GM18502 (cell line): Measurements from ENCODE around the gene CNOT8.
"Not testable (repeated sequence)": the region's sequence is repeated elsewhere in the genome, so short reads cannot be mapped to it uniquely, and the experiment has no call there.

Experiments used
- ATAC-seq: cut with Tn5 transposase; IDR thresholded peaks from one replicate; pipeline ENCODE4 v1.9.1; 2021; ENCODE audit warnings: mild to moderate bottlenecking; ENCODE audit not compliant: unreplicated experiment, poor library complexity

The CNOT8 gene

DNA sequence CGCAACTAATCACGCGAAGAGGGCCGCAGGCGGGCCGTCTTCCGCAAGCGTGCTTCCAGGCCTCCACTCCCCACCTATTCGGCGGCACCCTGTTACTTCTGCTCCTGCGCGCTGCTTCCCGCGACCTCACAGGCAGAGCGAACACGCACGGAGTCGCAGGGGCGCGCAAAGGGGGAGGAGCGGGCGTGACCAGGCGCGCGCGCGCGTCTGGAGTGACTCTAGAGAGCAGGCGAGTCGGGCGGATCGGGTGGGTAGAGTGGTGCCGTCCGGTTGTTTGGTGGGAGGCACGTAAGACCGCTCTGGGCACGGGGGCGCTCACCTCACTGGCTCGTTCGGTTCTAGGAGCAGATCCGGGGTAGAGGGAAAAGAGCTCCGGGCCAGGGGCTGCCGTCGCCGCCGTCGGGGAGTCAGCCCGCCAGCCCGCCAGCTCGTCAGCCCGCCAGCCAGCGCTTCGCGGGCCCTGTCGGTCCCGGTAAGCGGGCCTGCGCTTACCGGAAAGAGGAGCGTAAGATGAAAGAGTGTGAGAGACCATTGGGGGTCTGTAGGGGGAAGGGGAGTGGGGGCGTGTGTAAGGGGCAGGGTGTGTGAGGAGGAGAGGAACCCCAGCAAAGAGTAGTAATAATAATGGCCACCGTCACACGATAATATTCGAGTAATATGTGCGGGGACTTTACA lies at the start of gene CNOT8:
CNOT8 (plus strand) TSS at position 331 of the 675 bp plus-strand sequence. CDS start 4,652 bp downstream, outside the sequence.
- peak; percentile 77 for ATAC-seq

DNA sequence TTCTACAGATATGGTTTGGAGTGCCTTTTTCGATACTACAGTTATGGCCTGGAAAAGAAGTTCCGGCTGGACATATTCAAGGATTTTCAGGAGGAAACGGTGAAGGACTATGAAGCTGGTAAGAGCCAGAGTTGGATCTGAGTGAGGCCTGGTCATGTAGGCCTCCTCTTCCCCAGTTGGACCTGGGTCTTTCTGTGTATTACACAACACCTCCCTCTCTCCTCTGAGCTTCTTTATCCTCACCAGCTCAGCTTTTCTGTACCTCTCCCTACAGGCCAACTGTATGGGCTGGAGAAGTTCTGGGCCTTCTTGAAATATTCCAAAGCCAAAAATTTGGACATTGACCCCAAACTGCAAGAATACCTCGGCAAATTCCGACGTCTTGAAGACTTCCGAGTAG lies 47.2 kb upstream of the CNOT8 start:
- ATAC-seq, result no peak

DNA sequence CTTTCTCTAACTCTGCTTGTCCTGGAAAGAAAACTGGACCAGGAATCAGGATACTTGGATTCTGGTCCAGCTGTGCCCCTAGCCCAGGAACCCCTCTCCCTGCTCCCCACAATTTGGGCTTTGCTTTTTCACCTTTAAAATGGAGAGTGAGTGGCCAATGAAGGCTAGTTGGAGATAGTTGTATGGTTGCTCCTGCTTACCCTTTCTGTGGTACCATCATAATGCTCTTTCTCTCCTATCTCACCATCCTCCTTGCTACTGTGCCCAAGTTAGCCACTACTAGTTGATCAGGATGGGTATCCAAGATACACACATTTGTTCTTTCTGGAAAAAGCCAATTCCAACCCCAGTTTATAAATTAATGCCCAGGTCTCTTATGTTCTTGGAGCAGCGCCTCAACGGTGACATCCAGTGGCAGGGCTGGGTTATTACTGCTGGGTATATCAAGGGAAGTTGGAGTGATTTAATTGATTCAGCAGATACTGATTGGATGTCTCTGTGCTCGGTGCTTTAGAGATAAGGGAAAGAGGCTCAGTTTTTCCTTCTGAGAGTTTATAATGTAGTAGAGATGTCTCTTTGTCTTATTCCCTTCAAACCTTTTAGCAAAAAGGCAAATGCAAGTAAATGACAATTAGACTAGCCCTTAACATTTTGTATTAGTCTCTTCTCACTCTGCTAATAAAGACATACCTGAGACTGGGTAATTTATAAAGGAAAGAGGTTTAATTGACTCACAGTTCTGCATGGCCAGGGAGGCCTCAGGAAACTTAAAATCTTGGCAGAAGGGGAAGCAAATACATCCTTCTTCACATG lies 46.6 kb upstream of the CNOT8 start:
- ATAC-seq, result peak; percentile 72

DNA sequence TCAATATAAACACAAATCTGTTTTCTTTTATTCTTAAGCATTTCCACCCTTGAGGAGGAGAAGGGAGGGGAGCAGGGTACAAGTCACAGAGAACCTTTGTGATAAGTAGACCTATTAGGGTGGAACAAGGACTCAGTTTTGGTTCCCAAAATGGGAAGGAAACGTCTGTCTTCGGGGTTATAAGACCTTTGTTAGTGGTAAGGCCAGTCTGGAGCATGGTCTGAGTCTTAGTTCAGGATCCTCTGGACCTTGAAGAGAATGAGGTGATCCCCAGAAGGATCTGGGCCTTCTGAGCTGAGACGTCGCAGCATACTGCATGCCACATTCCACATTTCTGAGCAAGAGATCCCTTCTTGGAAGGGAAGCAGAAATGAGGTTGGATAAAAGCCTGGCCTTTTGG lies 45.3 kb upstream of the CNOT8 start:
- no peak for ATAC-seq

DNA sequence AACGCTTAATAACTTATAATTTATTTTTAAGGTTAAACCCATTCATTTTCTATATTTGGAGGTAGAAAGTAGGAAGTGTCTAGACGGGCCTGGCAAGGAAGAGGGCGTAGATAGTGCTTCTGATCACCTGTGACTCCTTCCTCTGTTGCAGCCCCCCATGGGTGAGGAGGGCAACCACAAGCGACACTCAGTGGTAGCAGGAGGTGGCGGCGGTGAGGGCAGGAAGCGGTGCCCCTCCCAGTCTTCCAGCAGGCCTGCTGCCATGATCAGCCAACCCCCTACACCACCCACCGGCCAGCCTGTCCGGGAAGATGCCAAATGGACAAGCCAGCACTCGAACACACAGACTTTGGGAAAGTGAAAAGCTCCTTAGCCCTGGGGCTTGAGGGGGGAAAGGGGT lies 44.7 kb upstream of the CNOT8 start:
- no peak for ATAC-seq

DNA sequence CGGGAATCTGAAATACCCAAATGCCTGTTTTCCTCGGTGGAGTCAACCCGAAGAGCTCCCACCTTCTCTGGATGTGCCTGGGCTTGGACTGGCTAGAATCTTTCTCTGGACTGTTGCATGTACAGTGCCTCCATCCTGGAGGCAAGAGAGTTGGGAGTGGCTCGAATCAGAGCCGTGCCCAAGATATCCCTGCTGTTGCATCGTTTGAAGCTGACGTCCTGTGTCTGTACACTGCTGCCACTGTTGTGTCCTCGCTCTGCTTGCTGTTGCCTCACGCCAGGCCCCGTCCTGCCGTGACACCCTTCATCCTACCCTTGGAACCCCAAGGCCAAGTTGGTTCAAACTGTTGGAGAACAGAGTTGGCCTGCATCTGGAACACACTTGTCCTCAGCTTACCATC lies 43.4 kb upstream of the CNOT8 start:
- ATAC-seq, result no peak

DNA sequence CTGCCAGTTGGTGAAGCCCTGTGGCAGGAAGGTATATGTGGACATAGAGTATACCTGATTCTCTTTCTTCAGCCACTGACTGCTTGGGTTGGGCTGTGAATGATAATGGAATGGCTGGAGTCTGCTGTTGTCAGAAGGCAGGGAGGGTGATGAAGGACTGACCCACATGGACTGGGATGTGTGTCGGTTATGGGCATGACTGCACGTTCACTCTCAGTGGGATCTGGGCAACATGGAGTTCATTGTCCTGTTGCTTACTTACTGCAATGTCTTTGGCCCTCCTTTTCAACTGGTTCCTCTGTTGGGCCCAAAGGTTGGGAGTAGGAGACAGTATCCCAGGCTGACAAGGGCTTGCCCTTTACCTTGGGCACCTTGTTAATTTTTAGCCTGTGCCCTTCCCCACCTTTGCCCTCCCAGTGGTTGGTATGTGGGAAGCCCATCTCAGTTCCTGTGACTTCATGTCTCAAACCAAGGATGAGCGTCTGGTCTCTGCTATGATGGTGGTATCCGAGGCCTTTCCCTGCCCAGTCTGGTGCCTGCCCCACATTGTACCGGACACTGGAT lies 42.7 kb upstream of the CNOT8 start:
- ATAC-seq, result no peak

DNA sequence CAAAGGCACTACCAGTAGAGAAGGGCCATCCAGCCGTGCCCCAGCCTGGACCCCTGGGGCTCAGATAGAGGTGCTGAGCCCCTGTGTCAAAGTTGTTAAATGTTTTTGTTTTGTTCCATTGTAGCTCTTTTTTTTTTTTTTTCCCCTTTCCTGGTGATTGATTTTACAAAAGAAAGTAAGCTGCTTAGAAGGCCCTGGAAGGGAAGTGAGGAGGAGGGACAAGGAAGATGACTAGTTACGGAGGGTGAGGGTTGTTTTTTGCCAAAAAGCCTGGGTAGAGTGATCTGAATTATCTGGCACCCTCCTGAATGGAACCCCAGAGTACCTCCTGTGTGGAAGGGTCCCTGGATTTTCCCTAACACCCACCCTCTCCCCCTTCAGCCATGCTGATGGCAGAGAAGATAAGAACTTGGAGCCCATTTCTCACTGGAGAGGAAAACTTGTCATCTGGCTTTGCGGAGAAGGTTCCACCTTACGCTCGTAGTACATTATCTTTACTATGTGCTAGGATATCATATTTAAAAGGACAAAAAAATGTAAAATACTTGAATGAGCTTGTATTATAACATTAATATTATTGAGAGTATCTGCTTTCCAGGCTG lies 41.4 kb upstream of the CNOT8 start:
- no peak for ATAC-seq

DNA sequence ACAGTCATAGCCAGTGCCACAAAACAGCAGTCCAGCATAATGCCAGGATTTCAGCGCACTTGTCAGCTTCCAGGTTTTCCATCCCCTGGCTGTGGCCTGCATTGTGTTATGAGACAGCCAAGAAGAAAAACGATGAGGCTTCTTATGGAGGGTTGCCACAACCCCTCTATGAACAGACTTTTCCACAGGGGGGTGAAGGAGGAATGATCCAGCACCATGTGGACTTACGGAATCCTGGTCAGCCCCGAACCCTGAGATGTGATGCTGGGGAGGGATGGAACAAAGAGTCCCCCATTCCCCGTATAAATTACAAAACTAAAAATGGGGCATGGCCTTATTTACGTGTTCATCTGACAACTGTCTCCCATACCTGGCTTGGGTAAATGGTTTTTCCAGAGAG lies 40.6 kb upstream of the CNOT8 start:
- no peak for ATAC-seq

DNA sequence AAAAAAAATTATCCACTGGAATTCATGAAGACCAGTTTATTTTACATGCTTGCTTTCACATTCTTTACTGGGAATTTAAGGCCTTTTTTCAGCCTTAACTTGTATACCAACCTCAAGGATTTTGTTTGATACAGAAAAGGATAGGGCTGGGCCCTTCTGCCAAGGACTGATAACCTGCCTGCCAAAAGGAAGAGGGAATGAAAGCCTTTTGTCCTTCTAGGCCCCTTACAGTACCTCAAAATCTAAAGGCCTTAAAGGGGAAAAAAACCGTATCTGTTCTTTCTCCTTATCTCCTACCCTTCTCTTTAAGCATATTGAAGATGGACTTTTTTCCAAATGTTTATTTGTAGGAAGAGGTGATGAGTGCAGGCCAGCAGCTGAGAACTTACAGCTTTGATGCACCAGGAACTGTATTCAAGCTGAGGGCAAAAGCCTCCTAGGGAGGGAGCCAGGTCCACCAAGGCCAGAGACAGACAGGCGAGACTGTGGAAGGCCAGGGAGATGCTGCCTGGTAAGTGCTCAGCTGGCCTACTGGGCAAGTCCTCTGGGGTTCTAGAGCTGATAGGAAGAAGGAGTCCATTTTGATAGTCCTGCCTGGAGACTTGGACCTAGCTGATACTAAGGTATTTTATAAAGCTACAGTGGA lies 39.8 kb upstream of the CNOT8 start:
- no peak for ATAC-seq

DNA sequence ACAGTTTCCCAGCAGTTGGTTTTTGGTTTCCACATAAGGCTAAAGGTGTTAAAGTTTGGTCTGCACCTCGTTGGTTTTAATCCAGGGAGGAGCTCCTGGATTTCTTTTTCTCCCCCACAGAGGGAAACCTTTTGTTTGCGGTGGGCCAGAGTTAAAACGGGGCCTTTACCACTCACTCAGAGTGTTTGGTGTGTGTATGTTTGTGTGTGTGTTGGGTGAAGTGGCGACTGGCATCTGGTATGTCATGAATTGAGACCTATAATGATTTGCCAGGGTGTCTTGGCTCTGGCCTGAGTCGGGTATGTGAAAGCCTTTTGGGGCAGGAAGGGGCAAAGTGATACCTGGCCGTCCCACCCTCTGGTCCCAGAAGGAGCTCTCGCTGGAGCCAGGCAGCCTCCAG lies 38.9 kb upstream of the CNOT8 start:
- ATAC-seq, result no peak

DNA sequence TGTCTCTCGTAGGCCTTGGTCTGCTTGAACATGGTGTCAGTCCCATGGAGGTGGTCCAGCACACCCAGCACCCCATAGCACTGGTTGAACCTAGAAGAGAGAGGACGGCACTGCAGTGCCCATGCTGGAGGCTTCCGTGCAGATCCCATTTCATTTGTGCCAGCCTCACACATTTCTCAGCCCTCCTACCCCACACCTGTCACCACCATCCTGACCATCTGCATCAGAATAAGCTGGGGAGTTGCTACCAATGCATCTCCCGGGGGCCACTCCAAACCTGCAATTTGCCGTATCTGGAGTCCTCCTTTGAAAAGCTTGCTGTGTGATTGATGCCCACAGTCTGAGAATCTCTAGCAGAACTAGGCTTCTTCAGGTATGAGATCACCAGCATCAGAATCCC lies 38.0 kb upstream of the CNOT8 start:
- no peak for ATAC-seq

DNA sequence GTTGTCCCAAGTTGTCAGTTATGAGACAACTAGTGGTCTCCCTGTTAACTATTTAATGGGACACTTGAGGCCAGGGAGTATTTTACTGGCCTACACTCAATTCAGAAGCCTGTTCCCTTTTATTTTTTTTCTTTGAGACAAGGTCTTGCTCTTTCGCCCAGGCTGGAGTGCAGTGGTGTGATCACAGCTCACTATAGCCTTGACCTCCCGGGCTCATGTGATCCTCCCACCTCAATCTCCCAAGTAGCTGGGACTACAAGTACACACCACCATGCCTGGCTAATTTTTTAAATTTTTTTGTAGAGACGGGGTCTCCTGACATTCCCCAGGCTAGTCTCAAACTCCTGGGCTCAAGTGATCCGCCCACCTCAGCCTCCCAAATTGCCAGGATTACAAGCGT lies 35.5 kb upstream of the CNOT8 start:
- ATAC-seq, result not testable (repeated sequence)

DNA sequence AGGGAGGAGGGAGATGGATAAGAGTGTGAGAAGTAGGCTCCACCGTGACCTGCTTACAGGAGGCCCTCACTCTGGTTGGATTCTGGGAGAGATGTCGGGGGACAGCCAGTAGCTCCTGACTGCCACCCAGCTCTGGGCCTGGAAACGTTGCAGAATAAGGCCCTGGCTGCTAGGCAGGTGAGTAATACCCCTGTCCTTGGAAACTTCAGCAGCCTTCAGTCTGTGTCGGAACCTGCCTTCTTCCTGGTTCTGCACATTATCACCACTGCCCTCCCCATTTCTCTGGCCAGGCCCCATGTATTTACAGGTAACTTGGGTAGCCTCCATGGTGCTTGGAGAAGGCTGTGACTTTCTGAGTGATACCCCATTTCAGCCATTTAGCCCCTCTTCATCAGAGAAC lies 34.8 kb upstream of the CNOT8 start:
- no peak for ATAC-seq

DNA sequence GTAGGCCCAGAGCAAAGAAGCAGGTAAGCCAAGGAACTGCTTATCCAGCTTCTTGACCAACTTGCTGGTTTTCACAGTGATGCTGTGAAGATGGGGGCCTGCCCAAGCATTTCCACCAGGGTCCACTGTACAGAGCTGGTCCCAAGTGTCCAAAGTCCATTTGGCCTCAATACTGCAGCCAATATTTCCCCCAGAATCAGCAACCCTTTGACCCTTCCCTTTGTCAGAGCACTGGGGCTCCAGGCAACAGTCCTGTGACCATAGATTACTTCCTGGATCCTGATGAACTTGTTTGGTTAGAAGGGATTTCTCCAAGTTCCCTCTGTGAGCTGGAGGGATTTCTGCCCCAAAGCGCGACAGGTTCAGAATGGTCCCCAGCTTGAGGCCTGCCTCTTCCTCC lies 34.4 kb upstream of the CNOT8 start:
- ATAC-seq, result no peak

DNA sequence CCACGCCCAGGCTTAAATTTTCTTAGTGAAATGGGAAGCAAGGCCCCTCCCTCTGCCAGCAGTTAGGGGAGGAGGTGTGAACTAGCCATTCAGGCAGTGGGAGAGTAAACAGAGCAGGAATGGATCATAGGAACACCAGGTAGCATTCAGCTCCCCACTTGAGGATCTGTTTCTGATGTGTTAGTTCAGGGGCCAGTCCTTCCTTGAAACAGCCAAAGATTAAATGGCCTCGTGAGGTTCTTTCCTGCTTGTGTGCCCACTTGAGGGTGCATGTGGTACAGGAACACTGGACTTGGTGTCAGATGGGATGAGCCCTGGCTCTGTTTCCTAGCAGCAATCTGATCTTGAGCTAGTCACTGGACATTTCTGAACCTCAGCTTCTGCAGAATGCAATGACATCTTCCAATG lies 29.2 kb upstream of the CNOT8 start:
- no peak for ATAC-seq

DNA sequence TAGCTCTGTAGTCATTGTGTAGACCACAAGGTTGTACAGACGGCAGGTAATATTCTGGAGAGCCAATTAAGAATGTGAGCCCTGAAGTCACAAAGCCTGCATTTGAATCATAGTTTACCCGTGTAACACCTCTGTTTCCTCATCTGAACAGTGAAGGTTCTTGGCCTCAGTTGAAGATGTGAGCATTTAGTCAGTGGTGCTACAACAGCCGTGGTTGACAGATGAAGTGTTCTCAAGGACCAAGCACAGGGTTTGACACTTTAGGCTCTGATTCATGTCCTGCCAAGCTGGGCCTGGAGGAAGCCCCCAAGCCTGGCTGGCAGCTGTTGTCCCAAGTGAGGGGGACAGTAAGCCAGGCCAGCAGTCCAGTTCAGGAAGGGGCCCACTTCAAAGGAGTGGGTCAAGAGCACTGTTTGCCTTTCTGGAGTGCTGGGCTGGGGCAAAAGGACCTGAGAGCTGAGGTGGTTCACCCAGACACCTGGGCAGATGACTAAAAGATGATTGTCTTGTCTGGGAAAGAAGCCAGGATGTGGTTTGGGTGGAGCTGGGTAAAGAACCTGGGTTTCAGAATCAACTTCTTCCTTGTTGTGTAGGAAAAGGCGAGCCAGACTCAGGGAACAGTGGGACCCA lies 28.7 kb upstream of the CNOT8 start:
- no peak for ATAC-seq

DNA sequence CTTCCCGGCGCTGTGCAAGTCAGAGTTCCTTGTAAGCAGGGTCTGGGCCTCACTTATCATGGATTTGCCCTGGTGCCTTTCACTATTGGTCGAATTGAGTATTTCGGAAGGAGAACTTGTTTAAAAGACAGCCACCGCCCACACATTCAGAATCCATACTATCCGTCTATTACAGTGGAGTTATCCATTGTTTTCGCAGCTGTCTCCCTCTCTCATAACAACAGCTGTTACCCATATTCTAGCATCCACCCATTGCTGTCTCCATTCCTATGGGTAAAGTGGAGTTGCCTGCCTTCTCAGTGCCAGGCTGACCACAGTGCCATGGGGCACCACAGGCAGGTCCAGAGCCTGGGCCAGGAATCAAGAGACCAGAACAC lies 28.2 kb upstream of the CNOT8 start:
- ATAC-seq, result no peak

DNA sequence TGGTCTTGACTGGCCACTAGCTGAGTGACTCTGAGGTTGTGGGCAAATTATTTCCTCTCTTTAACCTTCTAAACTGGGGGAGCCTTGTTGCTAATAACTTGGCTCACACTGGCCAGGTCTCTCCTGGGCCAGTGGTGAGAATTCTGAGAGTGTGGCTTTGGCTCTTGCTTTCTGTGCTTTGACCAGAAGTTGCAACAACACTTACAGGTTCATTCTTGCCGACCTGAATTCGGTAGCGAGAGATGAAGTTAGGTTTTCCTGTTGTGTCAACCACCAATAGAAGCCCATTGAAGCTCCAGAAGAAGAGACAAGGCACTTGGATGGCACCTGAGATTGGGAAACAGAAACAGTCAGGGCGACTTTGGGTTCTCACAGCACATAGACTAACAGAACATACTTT lies 27.8 kb upstream of the CNOT8 start:
- ATAC-seq, result no peak

DNA sequence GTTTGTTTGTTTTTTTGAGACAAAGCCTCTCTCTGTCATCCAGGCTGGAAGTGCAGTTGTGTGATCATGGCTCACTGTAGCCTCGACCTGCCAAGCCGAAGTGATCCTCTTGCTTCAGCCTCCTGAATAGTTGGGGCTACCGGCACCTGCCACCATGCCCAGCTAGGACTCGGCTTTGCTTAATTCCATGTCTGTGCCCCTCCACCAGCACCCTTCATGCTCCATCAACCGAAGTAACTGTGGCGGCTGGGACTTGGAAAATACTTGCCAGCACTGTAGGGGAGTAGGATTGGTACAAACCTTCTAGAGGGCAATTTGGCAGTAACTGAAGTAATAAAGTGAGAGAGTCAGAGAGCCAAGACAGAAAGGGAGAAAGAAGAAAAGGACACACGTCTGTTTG lies 27.0 kb upstream of the CNOT8 start:
- ATAC-seq, result no peak
